Activated T-cell treated with anti-CD3 and anti-CD28 coated beads, Interleukin-2, amount 50 U/mL, for 1 hour (primary cell): ENCODE results near the gene SMARCD1.

Experiments used
- DNase-seq: peaks from one replicate; pipeline ENCODE4 v3.0.0-alpha.2; 2020

The SMARCD1 gene

DNA sequence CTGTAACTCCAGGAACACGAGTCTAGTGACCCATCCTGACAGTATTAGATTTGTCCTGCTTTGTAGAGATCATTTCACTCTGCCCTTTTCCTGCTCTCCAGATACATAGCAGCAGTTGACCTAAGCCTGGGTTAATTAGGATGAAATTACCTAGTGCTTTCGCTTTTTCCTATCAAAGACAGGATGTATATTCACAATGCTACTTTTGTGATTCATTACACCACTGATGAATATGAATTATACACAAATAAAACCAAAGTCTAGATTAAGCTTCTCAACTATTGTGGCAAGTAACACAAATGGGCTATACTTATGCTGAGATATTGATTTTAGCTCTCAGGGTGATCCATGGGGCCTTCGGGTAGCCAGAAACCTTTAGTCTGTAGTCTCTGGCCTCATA, 64.2 kb downstream of the SMARCD1 start:
- no peak for DNase-seq
